ENCODE results near the gene KRT23.

The KRT23 gene

DNA sequence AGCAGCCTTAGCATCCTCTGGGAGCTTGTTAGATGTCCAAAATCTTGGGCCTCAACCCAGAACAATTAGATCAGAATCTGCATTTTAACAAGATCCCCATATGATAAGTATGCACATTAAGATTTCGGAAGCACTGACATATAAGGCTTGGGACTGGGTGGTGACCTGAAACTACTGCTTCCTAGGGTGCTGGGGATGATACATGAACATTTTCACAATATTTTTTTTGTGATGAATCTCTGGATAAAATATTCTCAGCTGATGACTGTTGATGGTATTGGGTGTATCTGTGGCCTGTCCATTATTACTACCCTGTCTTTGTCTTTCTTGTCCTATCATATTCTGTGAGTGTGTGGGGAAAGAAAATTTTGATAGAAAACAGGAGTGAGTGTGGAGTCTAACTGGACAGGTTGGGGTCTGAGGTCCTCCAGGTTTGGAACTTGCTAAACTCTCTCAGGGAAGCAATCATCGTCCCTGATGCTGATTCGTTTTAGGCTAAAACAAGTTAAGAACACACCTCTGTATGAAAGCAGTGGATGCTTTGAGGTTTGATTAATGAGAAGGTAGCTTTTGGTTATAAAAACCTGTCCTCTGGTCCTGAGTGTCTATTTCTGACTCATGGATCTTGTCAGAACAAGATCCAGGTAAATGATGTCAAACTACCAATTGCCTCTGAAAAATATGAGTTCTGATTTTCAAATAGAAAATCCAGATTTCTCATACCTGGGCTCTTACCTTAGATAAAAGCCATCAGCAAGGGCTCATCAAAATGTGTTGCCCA lies 23.2 kb downstream of the KRT23 start:
- no peak for DNase-seq (ENCODE audit: extremely low read depth, low read depth)
- TF ChIP-seq, protein P1, sequence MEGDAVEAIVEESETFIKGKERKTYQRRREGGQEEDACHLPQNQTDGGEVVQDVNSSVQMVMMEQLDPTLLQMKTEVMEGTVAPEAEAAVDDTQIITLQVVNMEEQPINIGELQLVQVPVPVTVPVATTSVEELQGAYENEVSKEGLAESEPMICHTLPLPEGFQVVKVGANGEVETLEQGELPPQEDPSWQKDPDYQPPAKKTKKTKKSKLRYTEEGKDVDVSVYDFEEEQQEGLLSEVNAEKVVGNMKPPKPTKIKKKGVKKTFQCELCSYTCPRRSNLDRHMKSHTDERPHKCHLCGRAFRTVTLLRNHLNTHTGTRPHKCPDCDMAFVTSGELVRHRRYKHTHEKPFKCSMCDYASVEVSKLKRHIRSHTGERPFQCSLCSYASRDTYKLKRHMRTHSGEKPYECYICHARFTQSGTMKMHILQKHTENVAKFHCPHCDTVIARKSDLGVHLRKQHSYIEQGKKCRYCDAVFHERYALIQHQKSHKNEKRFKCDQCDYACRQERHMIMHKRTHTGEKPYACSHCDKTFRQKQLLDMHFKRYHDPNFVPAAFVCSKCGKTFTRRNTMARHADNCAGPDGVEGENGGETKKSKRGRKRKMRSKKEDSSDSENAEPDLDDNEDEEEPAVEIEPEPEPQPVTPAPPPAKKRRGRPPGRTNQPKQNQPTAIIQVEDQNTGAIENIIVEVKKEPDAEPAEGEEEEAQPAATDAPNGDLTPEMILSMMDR (IDR thresholded peaks at IDR 0.05; ENCODE audit: low read depth, low read length) = no peak

DNA sequence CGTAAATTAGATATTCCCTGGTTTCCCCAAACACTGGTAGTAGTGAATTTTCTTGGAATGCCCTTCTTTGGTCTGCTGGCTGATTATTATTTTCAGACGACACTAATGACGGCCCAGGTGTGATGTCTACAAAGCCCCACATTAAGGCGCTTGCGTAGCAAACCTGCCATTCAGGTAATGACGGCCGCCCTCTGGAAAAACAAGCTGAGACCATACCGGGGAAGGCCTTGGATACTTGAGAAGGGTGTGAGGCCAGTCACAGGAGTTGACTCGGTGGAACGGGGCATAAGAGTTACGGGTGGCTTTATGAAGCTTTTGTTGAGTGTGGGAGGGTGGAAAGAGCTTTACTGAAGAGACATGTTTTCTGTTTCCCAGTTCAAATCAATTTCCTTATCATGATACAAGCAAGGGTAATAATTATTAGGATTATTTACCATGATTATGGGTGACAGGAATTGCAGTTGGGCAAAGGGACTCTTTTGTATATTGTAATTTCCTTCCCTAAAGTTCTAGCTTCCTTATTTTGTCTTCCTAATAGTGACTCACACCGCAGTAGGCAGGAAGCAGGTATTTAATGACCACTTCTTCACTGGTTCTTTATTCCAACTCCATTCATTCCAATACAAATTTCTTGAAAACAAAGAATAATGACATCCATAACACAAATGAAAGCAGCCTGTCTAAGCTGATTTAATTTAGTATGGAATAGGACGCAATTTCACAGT lies 24.8 kb downstream of the KRT23 start:
- TF ChIP-seq, protein P1 (IDR thresholded peaks at IDR 0.05; ENCODE audit: low read depth, low read length) = no peak
- DNase-seq (ENCODE audit: extremely low read depth, low read depth) = no peak

DNA sequence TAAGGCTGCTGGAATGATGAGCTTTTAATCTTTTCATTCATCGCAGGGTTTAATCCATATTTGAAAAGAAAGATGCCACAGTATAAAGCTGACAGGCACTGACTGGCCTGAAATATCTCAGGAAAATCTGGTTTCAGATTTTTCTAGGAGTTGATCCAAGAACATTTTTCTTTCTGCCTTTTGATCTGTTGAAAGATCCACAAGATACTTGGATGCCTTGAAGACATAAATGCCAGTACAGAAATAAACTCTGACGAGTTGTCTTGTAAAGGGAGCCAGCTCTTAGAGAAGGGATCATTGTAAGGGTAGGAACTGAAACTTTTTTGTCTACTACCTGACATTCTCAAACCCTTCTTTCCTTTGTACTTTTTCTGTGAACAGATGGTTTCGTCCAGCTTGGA lies 27.0 kb downstream of the KRT23 start:
- DNase-seq (ENCODE audit: extremely low read depth, low read depth) = peak; percentile 28
- TF ChIP-seq, protein P1 (IDR thresholded peaks at IDR 0.05; ENCODE audit: low read depth, low read length) = no peak

GRCh38 chr17:40909755-40910154 lies 27.7 kb downstream of the KRT23 start:
- TF ChIP-seq, protein P1 (IDR thresholded peaks at IDR 0.05; ENCODE audit: low read depth, low read length) = no peak
- DNase-seq (ENCODE audit: extremely low read depth, low read depth) = peak; percentile 51

DNA sequence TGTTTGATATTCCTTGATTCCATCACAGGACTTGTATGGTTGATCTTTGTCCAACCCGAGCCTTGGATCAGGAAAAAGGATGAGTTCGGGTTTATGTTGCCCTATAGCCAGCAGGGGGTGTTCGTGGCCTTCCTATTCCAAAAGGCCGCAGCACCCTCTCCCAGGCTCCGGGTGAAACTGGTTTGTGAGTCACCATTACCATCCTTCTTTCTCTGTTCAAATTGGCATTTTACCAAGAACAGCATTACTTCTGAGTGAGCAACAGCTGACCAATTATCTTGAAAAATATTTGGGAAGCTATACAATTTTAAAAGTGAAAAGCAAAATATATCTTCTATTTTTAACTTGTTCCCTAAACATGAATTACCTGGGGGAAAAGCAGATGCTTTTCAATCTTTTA lies 28.1 kb downstream of the KRT23 start:
- peak; percentile 91 for DNase-seq (ENCODE audit: extremely low read depth, low read depth)
- TF ChIP-seq, protein P1 (IDR thresholded peaks at IDR 0.05; ENCODE audit: low read depth, low read length) = peak; percentile 77

DNA sequence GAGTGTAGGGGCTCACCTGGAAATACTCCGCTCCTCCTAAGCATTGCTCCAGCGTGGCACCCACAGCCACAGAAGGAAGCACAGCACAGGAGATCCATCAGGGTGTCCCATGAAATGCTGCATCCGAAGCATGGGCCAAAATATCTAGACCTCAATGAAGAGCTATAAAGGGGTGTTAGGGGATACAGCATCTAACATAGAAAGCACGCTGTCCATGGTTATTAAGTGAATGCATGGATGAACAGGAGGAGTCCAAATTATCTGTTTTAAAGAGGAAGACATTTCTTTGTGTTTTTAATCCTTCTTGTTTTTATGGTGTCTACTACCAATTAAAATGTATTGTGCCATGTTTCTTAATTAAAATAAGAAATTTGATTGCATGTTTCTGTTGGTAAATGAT lies 30.8 kb downstream of the KRT23 start:
- DNase-seq (ENCODE audit: extremely low read depth, low read depth) = no peak
- TF ChIP-seq, protein P1 (IDR thresholded peaks at IDR 0.05; ENCODE audit: low read depth, low read length) = no peak

DNA sequence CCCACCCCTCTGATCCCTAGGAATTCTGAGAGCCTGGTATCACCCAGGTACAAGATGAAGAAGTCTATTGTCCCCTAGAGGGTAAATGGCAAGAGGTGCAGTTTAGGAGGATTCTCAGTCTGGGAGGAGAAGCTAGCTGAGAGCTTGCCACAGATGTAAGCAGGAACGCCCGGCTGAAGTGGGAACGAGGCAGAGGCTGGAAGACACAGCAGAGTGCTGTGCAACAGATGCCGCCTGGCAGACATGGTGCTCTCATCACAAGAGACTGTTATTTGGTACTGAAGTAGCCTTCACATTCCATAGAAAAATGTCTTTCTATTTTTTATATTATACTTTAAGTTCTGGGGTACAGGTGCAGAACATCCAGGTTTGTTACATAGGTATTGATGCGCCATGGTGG lies 32.1 kb downstream of the KRT23 start:
- TF ChIP-seq, protein P1 (IDR thresholded peaks at IDR 0.05; ENCODE audit: low read depth, low read length) = no peak
- DNase-seq (ENCODE audit: extremely low read depth, low read depth) = no peak
